ENCODE data around the gene ELMO3. TPM values are rescaled to one million over a fixed set of nuclear protein-coding genes. Genes with fewer than 3 reads are reported as not detected.

ELMO3 gene
- total RNA-seq, 1 donor from 2014 or later = 6.9 TPM

DNA sequence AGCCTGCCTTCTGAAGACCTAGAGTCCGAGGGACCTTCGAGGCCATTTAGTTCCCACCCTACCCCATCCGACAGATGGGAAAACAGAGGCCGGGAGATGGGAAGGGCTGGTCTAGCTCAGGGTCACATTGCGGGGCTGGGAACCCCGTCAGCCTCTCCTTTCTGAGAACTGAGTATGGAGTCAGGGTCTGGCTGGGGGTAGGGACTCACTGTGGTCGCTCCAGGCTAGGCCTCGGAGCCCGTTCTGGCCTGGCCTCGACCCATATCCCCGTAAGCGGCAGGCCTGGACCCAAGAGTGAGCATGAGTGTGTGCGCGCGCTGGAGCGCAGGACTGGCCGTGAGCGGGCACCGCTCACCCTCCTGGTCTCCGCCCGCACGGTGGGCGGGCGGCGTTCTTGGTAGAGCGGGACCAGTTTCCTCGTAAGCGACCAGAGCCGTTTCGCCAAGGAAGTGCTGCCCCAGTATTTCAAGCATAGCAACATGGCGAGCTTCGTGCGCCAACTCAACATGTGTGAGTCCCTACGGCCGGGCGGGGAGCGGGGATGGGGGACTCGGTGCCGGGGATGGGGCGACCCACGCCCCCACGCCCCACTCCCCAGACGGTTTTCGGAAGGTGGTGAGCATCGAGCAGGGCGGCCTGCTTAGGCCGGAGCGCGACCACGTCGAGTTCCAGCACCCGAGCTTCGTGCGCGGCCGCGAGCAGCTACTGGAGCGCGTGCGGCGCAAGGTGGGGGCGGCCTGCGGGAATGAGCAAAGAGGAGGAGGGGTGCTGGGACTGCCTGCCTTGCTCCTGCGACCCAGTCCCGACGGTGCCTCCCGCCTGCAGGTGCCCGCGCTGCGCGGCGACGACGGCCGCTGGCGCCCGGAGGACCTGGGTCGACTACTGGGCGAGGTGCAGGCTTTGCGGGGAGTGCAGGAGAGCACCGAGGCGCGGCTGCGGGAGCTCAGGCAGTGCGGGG is 33.5 kb upstream of the ELMO3 start:
- Mint-ChIP-seq H3K4me3 (peak overlapping the region; percentile 38), H3K4me1 (peaks cover 39% of the 10 kb centered on the region), H3K27ac (no peak overlapping the region), H3K36me3 (ENCODE audit: low read depth) (no peaks in the 10 kb centered on the region), H3K27me3 (peaks cover 57% of the 10 kb centered on the region), H3K9me3 (no peaks in the 10 kb centered on the region)
- ATAC-seq (ENCODE audit: low read depth) (no peak), DNase-seq (no peak)
- ChIA-PET POLR2A (interaction anchor here (0.5 to 1.1 kb wide), 2 partner anchors 16 to 79 kb away, joined by 3 to 7 read pairs; no protein-coding TSS in a partner anchor), CTCF (interaction anchor here (0.9 kb wide), 1 partner anchor 10 kb away, joined by 3 read pairs; no protein-coding TSS in a partner anchor)
- TF ChIP-seq, protein P1, sequence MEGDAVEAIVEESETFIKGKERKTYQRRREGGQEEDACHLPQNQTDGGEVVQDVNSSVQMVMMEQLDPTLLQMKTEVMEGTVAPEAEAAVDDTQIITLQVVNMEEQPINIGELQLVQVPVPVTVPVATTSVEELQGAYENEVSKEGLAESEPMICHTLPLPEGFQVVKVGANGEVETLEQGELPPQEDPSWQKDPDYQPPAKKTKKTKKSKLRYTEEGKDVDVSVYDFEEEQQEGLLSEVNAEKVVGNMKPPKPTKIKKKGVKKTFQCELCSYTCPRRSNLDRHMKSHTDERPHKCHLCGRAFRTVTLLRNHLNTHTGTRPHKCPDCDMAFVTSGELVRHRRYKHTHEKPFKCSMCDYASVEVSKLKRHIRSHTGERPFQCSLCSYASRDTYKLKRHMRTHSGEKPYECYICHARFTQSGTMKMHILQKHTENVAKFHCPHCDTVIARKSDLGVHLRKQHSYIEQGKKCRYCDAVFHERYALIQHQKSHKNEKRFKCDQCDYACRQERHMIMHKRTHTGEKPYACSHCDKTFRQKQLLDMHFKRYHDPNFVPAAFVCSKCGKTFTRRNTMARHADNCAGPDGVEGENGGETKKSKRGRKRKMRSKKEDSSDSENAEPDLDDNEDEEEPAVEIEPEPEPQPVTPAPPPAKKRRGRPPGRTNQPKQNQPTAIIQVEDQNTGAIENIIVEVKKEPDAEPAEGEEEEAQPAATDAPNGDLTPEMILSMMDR (IDR thresholded peaks at IDR 0.05) = no peak
- intact Hi-C loops (cut with micrococcal nuclease) = no loop called here

GRCh38 chr16:67166110-67166547 is 32.8 kb upstream of the ELMO3 start:
- intact Hi-C loops (cut with micrococcal nuclease) = no loop called here
- H3K27ac Mint-ChIP-seq = no peak overlapping the region
- TF ChIP-seq, protein P1 (IDR thresholded peaks at IDR 0.05) = no peak
- peaks cover 34% of the 10 kb centered on the region for H3K4me1 Mint-ChIP-seq
- DNase-seq (no peak), ATAC-seq (ENCODE audit: low read depth) (no peak)
- H3K36me3 Mint-ChIP-seq (ENCODE audit: low read depth) = no peaks in the 10 kb centered on the region
- peaks cover 60% of the 10 kb centered on the region for H3K27me3 Mint-ChIP-seq
- ChIA-PET POLR2A (no interaction called here), CTCF (no interaction called here)
- H3K9me3 Mint-ChIP-seq = no peaks in the 10 kb centered on the region
- no peak overlapping the region for H3K4me3 Mint-ChIP-seq

GRCh38 chr16:67166598-67167168 is 32.2 kb upstream of the ELMO3 start:
- CTCF ChIA-PET = no interaction called here
- H3K4me3 Mint-ChIP-seq = no peak overlapping the region
- DNase-seq (no peak), ATAC-seq (ENCODE audit: low read depth) (no peak)
- peaks cover 35% of the 10 kb centered on the region for H3K4me1 Mint-ChIP-seq
- no peaks in the 10 kb centered on the region for H3K36me3 Mint-ChIP-seq (ENCODE audit: low read depth)
- H3K27ac Mint-ChIP-seq = no peak overlapping the region
- intact Hi-C loops (cut with micrococcal nuclease) = no loop called here
- TF ChIP-seq, protein P1 (IDR thresholded peaks at IDR 0.05) = no peak
- peaks cover 63% of the 10 kb centered on the region for H3K27me3 Mint-ChIP-seq
- POLR2A ChIA-PET = no interaction called here
- no peaks in the 10 kb centered on the region for H3K9me3 Mint-ChIP-seq

DNA sequence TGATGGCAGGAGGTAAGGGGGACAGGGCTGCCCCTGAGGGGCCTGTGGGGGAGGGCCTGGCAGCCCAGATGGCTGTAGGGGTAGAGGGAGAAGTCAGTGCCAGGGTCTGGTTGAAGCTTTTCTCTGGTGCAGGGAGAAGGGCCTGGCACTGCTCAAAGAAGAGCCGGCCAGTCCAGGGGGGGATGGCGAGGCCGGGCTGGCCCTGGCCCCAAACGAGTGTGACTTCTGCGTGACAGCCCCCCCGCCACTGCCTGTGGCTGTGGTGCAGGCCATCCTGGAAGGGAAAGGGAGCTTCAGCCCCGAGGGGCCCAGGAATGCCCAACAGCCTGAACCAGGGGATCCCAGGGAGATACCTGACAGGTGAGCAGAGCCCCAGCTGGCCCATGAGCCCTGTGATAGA is 31.3 kb upstream of the ELMO3 start:
- POLR2A ChIA-PET = no interaction called here
- peaks cover 29% of the 10 kb centered on the region for H3K4me1 Mint-ChIP-seq

More for the DNA sequence above, 31.3 kb upstream of the ELMO3 start:
- Mint-ChIP-seq H3K36me3 (ENCODE audit: low read depth) (no peaks in the 10 kb centered on the region), H3K27me3 (peaks cover 62% of the 10 kb centered on the region), H3K27ac (no peak overlapping the region), H3K4me3 (no peak overlapping the region), H3K9me3 (no peaks in the 10 kb centered on the region)
- CTCF ChIA-PET = no interaction called here
- ATAC-seq (ENCODE audit: low read depth) (no peak), DNase-seq (no peak)
- TF ChIP-seq, protein P1 (IDR thresholded peaks at IDR 0.05) = no peak
- intact Hi-C loops (cut with micrococcal nuclease) = no loop called here

All from activated B cell treated with CpG ODN at 0.5 μM for 24 hours (primary cell).